PC-9 (cell line): ENCODE results near the gene PRPS2. TPM values are rescaled to one million over a fixed set of nuclear protein-coding genes. Genes with fewer than 3 reads are reported as not detected.

Experiments
- BruUV-seq: library from RNA; stranded (reverse); fragments of 400-500 nt; replicated peaks from 2 replicates; lab custom pipeline; 2021; lab: Mats Ljungman, UMichigan
- CTCF ChIA-PET: fragments of 300-600 bp; sonication (Branson Sonifier 250); formaldehyde crosslinking; loops from one replicate; lab custom pipeline; 2022; ENCODE audit warnings: antibody characterized with exemption; lab: Charles Lee
- POLR2A ChIA-PET: fragments of 300-600 bp; sonication (Branson Sonifier 250); formaldehyde crosslinking; loops from one replicate; lab custom pipeline; 2022; ENCODE audit warnings: antibody characterized with exemption; ENCODE audit not compliant: unreplicated experiment; lab: Charles Lee
- DNase-seq, 2 experiments: peaks; one replicate each; pipeline versions ENCODE4 v3.0.0 to v3.0.0-alpha.2; 2015 to 2022; ENCODE audit warnings: mixed read lengths in 1 of 2
- H2AFZ ChIP-seq: fragments of 200-600 bp; sonication (generic); 2 replicates; pipeline ENCODE4 v1.8.1; 2017; ENCODE audit warnings: antibody characterized with exemption
- H3F3A ChIP-seq: fragments of 200-600 bp; sonication (generic); 2 replicates; pipeline ENCODE4 v1.8.1; 2017; ENCODE audit warnings: antibody characterized with exemption, mild to moderate bottlenecking, low read depth; ENCODE audit not compliant: insufficient read depth
- H3K27ac ChIP-seq: fragments of 200-600 bp; sonication (generic); 2 replicates; pipeline ENCODE4 v1.6.1; 2016; ENCODE audit warnings: mixed run types
- H3K27me3 ChIP-seq: fragments of 200-600 bp; sonication (generic); 2 replicates; pipeline ENCODE4 v1.6.1; 2016; ENCODE audit warnings: low read depth, mixed run types; ENCODE audit not compliant: insufficient read depth
- H3K36me3 ChIP-seq: fragments of 200-600 bp; sonication (generic); 2 replicates; pipeline ENCODE4 v1.6.1; 2016; ENCODE audit warnings: low read depth, mixed run types
- H3K4me1 ChIP-seq: fragments of 200-600 bp; sonication (generic); replicated peaks from 2 replicates; pipeline ENCODE4 v1.6.1; 2016; ENCODE audit warnings: mixed run types; ENCODE audit not compliant: insufficient read depth
- H3K4me2 ChIP-seq: fragments of 200-600 bp; sonication (generic); 2 replicates; pipeline ENCODE4 v1.6.1; 2017; ENCODE audit warnings: mixed run types
- H3K4me3 ChIP-seq: fragments of 200-600 bp; sonication (generic); 2 replicates; pipeline ENCODE4 v1.6.1; 2016; ENCODE audit warnings: mixed run types
- H3K79me2 ChIP-seq: fragments of 200-600 bp; sonication (generic); 2 replicates; pipeline ENCODE4 v1.6.1; 2017; ENCODE audit warnings: low read depth, mixed run types
- H3K9me2 ChIP-seq: fragments of 200-600 bp; sonication (generic); 2 replicates; pipeline ENCODE4 v1.8.1; 2017; ENCODE audit warnings: mild to moderate bottlenecking; ENCODE audit not compliant: insufficient read depth
- H3K9me3 ChIP-seq: fragments of 200-600 bp; sonication (generic); 2 replicates; pipeline ENCODE4 v1.8.1; 2016; ENCODE audit warnings: low read depth; ENCODE audit not compliant: insufficient read depth
- H4K20me1 ChIP-seq: fragments of 200-600 bp; sonication (generic); 2 replicates; pipeline ENCODE4 v1.8.1; 2017; ENCODE audit not compliant: insufficient read depth
- CTCF ChIP-seq: fragments of 200-600 bp; sonication (generic); conservative IDR thresholded peaks from 2 replicates; pipeline ENCODE4 v1.6.1; 2017; ENCODE audit warnings: mixed run types, antibody characterized with exemption, mild to moderate bottlenecking, moderate library complexity
- EZH2 ChIP-seq: fragments of 200-600 bp; sonication (generic); IDR thresholded peaks from 2 replicates; pipeline ENCODE4 v1.8.0; 2017; ENCODE audit warnings: antibody characterized with exemption, low read depth
- intact Hi-C: fragments of 100-400 bp; cut with micrococcal nuclease; formaldehyde crosslinking; loops from one replicate; pipeline ENCODE4 v1.10.0; 2022; ENCODE audit not compliant: unreplicated experiment
- total RNA-seq: library from RNA; stranded (reverse); gene quantifications from 2 replicates; pipeline ENCODE4 v1.2.3, GENCODE V29; 2021

Gene PRPS2
- total RNA-seq, 1 experiment from 2014 or later = 107 TPM

GRCh38 chrX:12843061-12843667 lies 52.0 kb downstream of the PRPS2 start:
- Histone ChIP-seq H3K4me2 (no peak overlapping the region), H3K9me3 (no peaks in the 10 kb centered on the region), H3K27me3 (no peaks in the 10 kb centered on the region), H2AFZ (no peak overlapping the region), H3K36me3 (no peaks in the 10 kb centered on the region), H3K79me2 (no peaks in the 10 kb centered on the region), H3K27ac (no peak overlapping the region), H3F3A (no peaks in the 10 kb centered on the region), H4K20me1 (no peaks in the 10 kb centered on the region), H3K4me3 (no peak overlapping the region), H3K9me2 (no peaks in the 10 kb centered on the region), H3K4me1 (no peaks in the 10 kb centered on the region)
- no TSS peak for BruUV-seq
- DNase-seq = no peak
- CTCF ChIA-PET = no interaction called here
- POLR2A ChIA-PET = no interaction called here
- TF ChIP-seq CTCF (no peak), EZH2 (no peak)
- intact Hi-C loops = no loop called here

DNA sequence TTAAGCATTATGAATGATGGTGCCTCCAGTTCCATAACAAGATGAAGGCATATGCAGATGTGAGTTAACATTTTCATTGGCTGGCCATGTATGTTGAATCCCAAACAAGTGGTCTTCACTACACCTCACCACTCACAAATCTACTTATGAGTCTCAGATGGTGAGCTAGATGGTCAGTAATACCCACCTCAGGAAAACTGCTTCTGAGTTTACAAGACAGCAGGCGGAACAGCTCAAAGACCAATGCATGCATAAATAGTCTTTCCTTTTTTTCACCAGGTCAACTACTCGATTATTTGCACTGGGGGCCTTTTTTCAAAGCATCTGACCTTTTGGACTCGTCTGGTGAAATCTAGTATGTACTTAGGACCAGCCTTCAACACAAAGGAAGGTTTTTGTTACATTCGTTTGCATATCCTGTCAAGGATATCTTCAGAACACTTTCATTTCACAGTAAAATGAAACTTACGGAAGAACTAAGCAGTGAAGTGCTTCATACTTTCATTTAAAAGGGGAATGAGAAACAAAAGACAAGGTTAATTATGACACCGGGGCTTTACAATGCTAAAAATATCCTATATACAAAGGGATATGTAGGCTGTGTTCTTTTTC lies 52.6 kb downstream of the PRPS2 start:
- no peaks in the 10 kb centered on the region for H3K79me2 ChIP-seq
- DNase-seq = no peak
- no peaks in the 10 kb centered on the region for H4K20me1 ChIP-seq
- H3K36me3 ChIP-seq = no peaks in the 10 kb centered on the region
- H2AFZ ChIP-seq = no peak overlapping the region
- no peak overlapping the region for H3K27ac ChIP-seq
- H3K9me3 ChIP-seq = no peaks in the 10 kb centered on the region
- CTCF ChIA-PET = no interaction called here
- H3K27me3 ChIP-seq = no peaks in the 10 kb centered on the region
- H3F3A ChIP-seq = no peaks in the 10 kb centered on the region
- H3K9me2 ChIP-seq = no peaks in the 10 kb centered on the region
- H3K4me3 ChIP-seq = no peak overlapping the region
- no peaks in the 10 kb centered on the region for H3K4me1 ChIP-seq
- TF ChIP-seq EZH2 = no peak
- TF ChIP-seq CTCF = no peak
- intact Hi-C loops = no loop called here
- H3K4me2 ChIP-seq = no peak overlapping the region
- BruUV-seq = no TSS peak
- POLR2A ChIA-PET = no interaction called here

DNA sequence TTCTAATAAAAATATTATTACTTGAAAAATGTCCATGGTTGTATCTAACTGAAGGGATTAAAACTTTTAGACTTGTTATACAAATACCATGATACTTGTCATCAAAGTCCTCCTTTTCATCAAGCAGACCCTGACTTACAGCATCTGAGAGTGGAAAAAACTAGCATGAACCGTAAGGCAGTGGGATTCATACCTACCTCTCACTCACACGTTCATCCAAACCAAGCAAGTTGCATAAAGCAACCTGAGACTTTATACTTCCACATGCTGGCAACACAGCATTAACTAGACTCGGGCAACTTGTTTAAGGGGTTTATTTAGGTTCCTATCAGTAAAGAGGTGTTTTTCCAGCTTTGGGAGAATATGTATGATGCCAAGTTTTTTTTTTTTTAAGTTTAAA lies 53.1 kb downstream of the PRPS2 start:
- Histone ChIP-seq H3K4me1 (no peaks in the 10 kb centered on the region), H3K79me2 (no peaks in the 10 kb centered on the region), H2AFZ (no peak overlapping the region), H3K9me2 (no peaks in the 10 kb centered on the region), H3K36me3 (no peaks in the 10 kb centered on the region), H3K4me2 (no peak overlapping the region), H3F3A (no peaks in the 10 kb centered on the region), H3K27me3 (no peaks in the 10 kb centered on the region), H3K27ac (no peak overlapping the region), H4K20me1 (no peaks in the 10 kb centered on the region), H3K4me3 (no peak overlapping the region), H3K9me3 (no peaks in the 10 kb centered on the region)
- no TSS peak for BruUV-seq
- ChIA-PET POLR2A (no interaction called here), CTCF (no interaction called here)
- TF ChIP-seq EZH2 = no peak
- TF ChIP-seq CTCF = no peak
- DNase-seq = no peak
- intact Hi-C loops = no loop called here
